ENCODE measurements around the gene IL1A.
A peak's percentile ranks its signal among the peaks of the same experiment; 100 is the strongest.

The IL1A gene

GRCh38 chr2:112726487-112727190, 57.7 kb downstream of the IL1A start:
- peak; percentile 83 for DNase-seq (ENCODE audit: low read depth)

- DNase-seq (ENCODE audit: low read depth) = no peak
Measured at GRCh38 chr2:112725545-112726457, 58.5 kb downstream of the IL1A start.

- no peak for DNase-seq (ENCODE audit: low read depth)
Measured at GRCh38 chr2:112724591-112725525, 59.4 kb downstream of the IL1A start.

GRCh38 chr2:112723995-112724394, 60.3 kb downstream of the IL1A start:
- DNase-seq (ENCODE audit: low read depth) = no peak
